OCI-LY1 (cell line): ENCODE data around the gene ARHGEF2.

Experiments
- H2AFZ ChIP-seq: fragments of 200-600 bp; sonication (generic), shearing (Covaris generic); 2 replicates; pipeline ENCODE4 v1.6.0; 2014; ENCODE audit warnings: antibody characterized with exemption, mild to moderate bottlenecking, low read length
- H3F3A ChIP-seq: fragments of 200-600 bp; sonication (generic), shearing (Covaris generic); 2 replicates; pipeline ENCODE4 v1.6.0; 2014; ENCODE audit warnings: mild to moderate bottlenecking, antibody characterized with exemption, low read length, moderate library complexity; ENCODE audit not compliant: insufficient read depth
- H3K27ac ChIP-seq: fragments of 200-600 bp; sonication (generic); 2 replicates; pipeline ENCODE4 v1.5.1; 2014; ENCODE audit warnings: low read length, mixed run types, mild to moderate bottlenecking, low read depth; ENCODE audit not compliant: poor library complexity, severe bottlenecking
- H3K27me3 ChIP-seq: fragments of 200-600 bp; sonication (generic); 2 replicates; pipeline ENCODE4 v1.6.0; 2014; ENCODE audit warnings: antibody characterized with exemption, mild to moderate bottlenecking, low read length, moderate library complexity; ENCODE audit not compliant: insufficient read depth
- H3K36me3 ChIP-seq: fragments of 200-600 bp; sonication (generic); 2 replicates; pipeline ENCODE4 v1.6.1; 2014; ENCODE audit warnings: mild to moderate bottlenecking, antibody characterized with exemption, low read length, moderate library complexity, mixed read lengths; ENCODE audit not compliant: insufficient read depth
- H3K4me1 ChIP-seq: fragments of 200-600 bp; sonication (generic); 2 replicates; pipeline ENCODE4 v1.5.1; 2014; ENCODE audit warnings: mild to moderate bottlenecking, low read length, moderate library complexity; ENCODE audit not compliant: insufficient read depth, severe bottlenecking
- H3K4me2 ChIP-seq: fragments of 200-600 bp; sonication (generic), shearing (Covaris generic); 2 replicates; pipeline ENCODE4 v1.6.1; 2014; ENCODE audit warnings: low read length
- H3K4me3 ChIP-seq: fragments of 200-600 bp; sonication (generic); 2 replicates; pipeline ENCODE4 v1.5.1; 2014; ENCODE audit warnings: low read length, low read depth, mild to moderate bottlenecking, mixed read lengths; ENCODE audit not compliant: poor library complexity, severe bottlenecking
- H3K79me2 ChIP-seq: fragments of 200-600 bp; shearing (Covaris generic); 2 replicates; pipeline ENCODE4 v1.6.1; 2016; ENCODE audit warnings: mixed run types, low read length, mixed read lengths; ENCODE audit not compliant: insufficient read depth
- H3K9ac ChIP-seq: fragments of 200-600 bp; sonication (generic), shearing (Covaris generic); 2 replicates; pipeline ENCODE4 v1.6.1; 2014; ENCODE audit warnings: mild to moderate bottlenecking, low read length, mixed read lengths
- H3K9me2 ChIP-seq: fragments of 200-600 bp; sonication (generic), shearing (Covaris generic); 2 replicates; pipeline ENCODE4 v1.6.1; 2014; ENCODE audit warnings: low read depth, mild to moderate bottlenecking, low read length, mixed read lengths
- H3K9me3 ChIP-seq: fragments of 200-600 bp; shearing (Covaris generic); 2 replicates; pipeline ENCODE4 v1.6.1; 2014; ENCODE audit warnings: low read length, mixed read lengths
- H4K20me1 ChIP-seq: fragments of 200-600 bp; sonication (generic), shearing (Covaris generic); 2 replicates; pipeline ENCODE4 v1.6.0; 2016; ENCODE audit warnings: mild to moderate bottlenecking, low read length; ENCODE audit not compliant: insufficient read depth
- CTCF ChIP-seq: fragments of 200-600 bp; sonication (generic), shearing (Covaris generic); IDR thresholded peaks from 2 replicates; pipeline ENCODE4 v1.5.1; 2017; ENCODE audit warnings: mild to moderate bottlenecking, antibody characterized with exemption, low read length, moderate library complexity, mixed read lengths
- EZH2 ChIP-seq: fragments of 200-600 bp; sonication (generic), shearing (Covaris generic); IDR thresholded peaks from 2 replicates; pipeline ENCODE4 v1.8.0; 2017; ENCODE audit warnings: borderline replicate concordance, mixed run types, mild to moderate bottlenecking, antibody characterized with exemption, low read length, moderate library complexity, mixed read lengths

Gene ARHGEF2

GRCh38 chr1:155954645-155955044, 23.7 kb downstream of the ARHGEF2 start:
- H3K79me2 ChIP-seq = no peaks in the 10 kb centered on the region
- TF ChIP-seq EZH2 (no peak), CTCF (no peak)
- no peaks in the 10 kb centered on the region for H3K9me2 ChIP-seq
- H4K20me1 ChIP-seq = no peaks in the 10 kb centered on the region
- H3K27me3 ChIP-seq = no peaks in the 10 kb centered on the region
- H3K9ac ChIP-seq = no peak overlapping the region
- H3F3A ChIP-seq = no peaks in the 10 kb centered on the region
- no peak overlapping the region for H3K4me2 ChIP-seq
- H3K9me3 ChIP-seq = no peaks in the 10 kb centered on the region
- H3K27ac ChIP-seq = no peak overlapping the region
- H3K4me3 ChIP-seq = no peak overlapping the region
- no peak overlapping the region for H2AFZ ChIP-seq
- peaks cover 98% of the 10 kb centered on the region for H3K36me3 ChIP-seq
- H3K4me1 ChIP-seq = peaks cover 10% of the 10 kb centered on the region

- no peaks in the 10 kb centered on the region for H3F3A ChIP-seq
- no peaks in the 10 kb centered on the region for H3K9me3 ChIP-seq
- H3K27me3 ChIP-seq = no peaks in the 10 kb centered on the region
- H3K4me2 ChIP-seq = no peak overlapping the region
- no peak overlapping the region for H3K4me3 ChIP-seq
- H3K79me2 ChIP-seq = no peaks in the 10 kb centered on the region
- H3K9me2 ChIP-seq = no peaks in the 10 kb centered on the region
- H3K36me3 ChIP-seq = peaks cover 95% of the 10 kb centered on the region
- TF ChIP-seq EZH2 = no peak
- no peak for TF ChIP-seq CTCF
- peaks cover 13% of the 10 kb centered on the region for H3K4me1 ChIP-seq
- no peak overlapping the region for H2AFZ ChIP-seq
- H4K20me1 ChIP-seq = no peaks in the 10 kb centered on the region
- H3K27ac ChIP-seq = no peak overlapping the region
- no peak overlapping the region for H3K9ac ChIP-seq
Measured at GRCh38 chr1:155952505-155952890, 25.8 kb downstream of the ARHGEF2 start.

- Histone ChIP-seq H3K4me3 (no peak overlapping the region), H3K4me2 (no peak overlapping the region), H2AFZ (no peak overlapping the region), H3K4me1 (peaks cover 18% of the 10 kb centered on the region), H4K20me1 (no peaks in the 10 kb centered on the region), H3K27ac (no peak overlapping the region), H3K36me3 (peaks cover 95% of the 10 kb centered on the region), H3K9me2 (no peaks in the 10 kb centered on the region), H3K9me3 (no peaks in the 10 kb centered on the region), H3K79me2 (no peaks in the 10 kb centered on the region), H3F3A (no peaks in the 10 kb centered on the region), H3K9ac (no peak overlapping the region), H3K27me3 (no peaks in the 10 kb centered on the region)
- TF ChIP-seq CTCF = no peak
- no peak for TF ChIP-seq EZH2
Measured at GRCh38 chr1:155951753-155952504, 26.4 kb downstream of the ARHGEF2 start.
